Stimulated activated CD8-positive, alpha-beta memory T cell treated with anti-CD3 and anti-CD28 coated beads, Interleukin-12 subunit alpha, Interleukin-12 subunit beta, amount 100 ng/mL, for 4 hours (primary cell): ENCODE results near the gene CD2.
A peak's percentile ranks its signal among the peaks of the same experiment; 100 is the strongest.
"Not testable (repeated sequence)": the region's sequence is repeated elsewhere in the genome, so short reads cannot be mapped to it uniquely, and the experiment has no call there.

Source experiments
- DNase-seq: peaks from one replicate; pipeline ENCODE4 v3.0.0-alpha.2; 2020; ENCODE audit warnings: low read depth

CD2 gene

GRCh38 chr1:116732726-116733125 lies 21.5 kb upstream of the CD2 start:
- DNase-seq: no peak

- DNase-seq: no peak
These were observed 20.5 kb upstream of the CD2 start for GRCh38 chr1:116733476-116734365.

GRCh38 chr1:116735246-116735645 lies 19.0 kb upstream of the CD2 start:
- no peak for DNase-seq

- peak; percentile 60 for DNase-seq
These were observed 17.0 kb upstream of the CD2 start for GRCh38 chr1:116737020-116737854.

GRCh38 chr1:116737855-116738321 lies 16.3 kb upstream of the CD2 start:
- DNase-seq: no peak

GRCh38 chr1:116738673-116739370 lies 15.4 kb upstream of the CD2 start:
- DNase-seq: peak; percentile 49

- DNase-seq: no peak
These were observed 14.7 kb upstream of the CD2 start for GRCh38 chr1:116739371-116740012.

- no peak for DNase-seq
These were observed 13.9 kb upstream of the CD2 start for GRCh38 chr1:116740296-116740695.

GRCh38 chr1:116740746-116741145 lies 13.5 kb upstream of the CD2 start:
- DNase-seq: no peak

- no peak for DNase-seq
These were observed 12.2 kb upstream of the CD2 start for GRCh38 chr1:116741836-116742565.

GRCh38 chr1:116743535-116743934 lies 10.7 kb upstream of the CD2 start:
- DNase-seq: no peak

- DNase-seq: no peak
These were observed 6.0 kb upstream of the CD2 start for GRCh38 chr1:116748272-116748671.

GRCh38 chr1:116751146-116751545 lies 3.1 kb upstream of the CD2 start:
- no peak for DNase-seq

GRCh38 chr1:116751621-116752020 lies 2.6 kb upstream of the CD2 start:
- DNase-seq: no peak

- DNase-seq: no peak
These were observed 918 bp upstream of the CD2 start for GRCh38 chr1:116753312-116753711.

- no peak for DNase-seq
These were observed 836 bp downstream of the CD2 start for GRCh38 chr1:116755066-116755465.

- no peak for DNase-seq
These were observed 1.5 kb downstream of the CD2 start for GRCh38 chr1:116755681-116756080.

- not testable (repeated sequence) for DNase-seq
These were observed 1.9 kb downstream of the CD2 start for GRCh38 chr1:116756092-116756491.

- not testable (repeated sequence) for DNase-seq
These were observed 4.2 kb downstream of the CD2 start for GRCh38 chr1:116758456-116758815.

- DNase-seq: no peak
These were observed 5.4 kb downstream of the CD2 start for GRCh38 chr1:116759636-116760035.

GRCh38 chr1:116760487-116760886 lies 6.3 kb downstream of the CD2 start:
- no peak for DNase-seq
